HK-2 (cell line): ENCODE data around the gene FMNL1.

Source experiments
- DNase-seq: peaks from one replicate; pipeline ENCODE4 v3.0.0-alpha.2; 2018; ENCODE audit not compliant: unreplicated experiment

Gene FMNL1

DNA sequence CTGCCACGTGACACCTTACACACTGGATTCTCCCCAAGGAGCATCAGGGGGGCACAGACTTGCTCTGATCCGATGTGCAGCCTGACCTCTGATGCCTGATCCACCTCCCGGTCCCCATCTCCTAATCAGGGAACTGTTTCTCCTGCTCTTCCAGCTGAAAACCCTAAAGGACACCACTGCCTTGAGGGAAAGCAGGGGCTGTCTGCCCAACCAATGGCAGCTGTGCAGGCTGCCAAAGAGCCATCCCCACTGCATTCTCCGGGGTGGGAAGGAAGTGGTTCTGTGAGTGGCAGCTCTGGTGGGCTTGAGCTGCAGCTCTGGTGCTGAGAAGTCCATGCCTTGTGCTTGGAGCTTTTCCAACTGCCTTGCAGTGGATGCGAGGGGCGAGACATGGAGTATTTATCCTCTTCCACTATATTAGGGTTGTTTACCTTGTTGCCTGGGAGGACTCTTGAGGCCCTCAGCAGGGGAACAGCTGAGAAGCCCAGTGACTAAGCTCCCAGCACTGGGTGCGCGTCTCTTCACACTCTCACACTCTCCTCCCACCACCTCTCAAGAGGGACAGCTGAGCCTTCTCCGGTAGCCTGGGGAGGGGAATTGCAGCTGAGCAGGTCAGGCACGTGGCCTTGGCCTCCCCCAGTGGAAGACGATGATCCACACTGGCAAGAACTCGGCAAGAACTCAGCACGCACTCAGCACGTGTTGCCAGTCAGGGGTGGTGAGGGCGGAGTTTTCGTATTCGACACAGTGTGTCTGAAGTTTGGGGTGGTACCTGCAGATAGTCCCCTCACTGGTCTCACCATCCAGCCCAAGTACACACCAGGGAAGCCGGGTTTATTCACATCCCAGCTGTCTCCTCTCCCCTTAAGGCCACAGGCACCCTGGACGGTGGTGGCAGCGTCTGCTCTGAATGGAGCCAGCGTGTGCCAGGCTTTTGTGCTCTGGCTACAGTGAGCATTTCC, 61.3 kb downstream of the FMNL1 start:
- DNase-seq = no peak

GRCh38 chr17:45283711-45284110, 62.0 kb downstream of the FMNL1 start:
- DNase-seq = no peak

DNA sequence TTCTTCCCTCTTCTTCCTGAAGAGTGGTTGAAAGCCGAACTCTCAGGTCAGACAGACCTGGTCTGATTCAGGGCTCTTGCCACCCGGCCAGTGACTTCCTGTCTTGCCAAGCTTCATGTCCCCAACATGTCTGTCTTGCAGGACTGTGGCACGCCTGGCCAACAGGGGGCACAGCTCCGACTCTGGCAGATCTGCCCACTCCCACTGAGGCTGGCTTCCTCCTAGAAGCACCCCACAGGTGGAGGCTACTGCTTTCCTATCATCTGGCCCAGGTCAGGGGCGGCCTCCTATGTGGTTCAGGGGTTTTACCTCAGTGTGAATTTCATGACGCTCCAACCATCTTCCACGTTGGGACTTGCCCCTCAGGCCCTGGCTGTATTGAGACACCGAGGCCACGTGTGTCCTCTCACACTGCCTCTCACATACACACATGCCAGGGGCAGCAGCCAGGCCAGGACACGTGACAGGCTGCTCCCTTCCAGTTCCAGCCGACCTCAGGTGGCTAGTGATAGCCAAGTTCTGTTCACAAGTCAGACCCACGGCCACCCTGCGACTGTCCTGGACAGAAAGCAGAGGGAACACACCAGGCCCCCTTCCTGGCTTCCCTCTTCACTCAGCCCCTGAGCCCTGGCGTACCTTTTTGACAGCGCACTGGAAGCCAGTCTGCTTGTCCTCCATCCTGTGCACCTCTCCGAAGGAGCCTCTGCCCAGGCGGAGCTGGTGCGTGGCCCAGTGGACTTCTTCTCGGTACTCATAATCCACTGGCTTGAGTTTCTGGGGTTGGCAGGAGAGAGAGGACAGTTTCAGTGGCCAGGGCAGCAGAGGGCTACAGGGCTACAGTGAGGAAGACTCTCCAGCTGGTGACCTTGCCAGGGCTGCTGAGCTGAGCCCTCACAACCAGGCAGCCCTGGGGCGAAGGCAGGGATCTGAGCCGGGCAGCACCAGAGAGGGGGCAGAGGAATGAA, 62.8 kb downstream of the FMNL1 start:
- no peak for DNase-seq

GRCh38 chr17:45286286-45286685, 64.6 kb downstream of the FMNL1 start:
- DNase-seq = no peak

DNA sequence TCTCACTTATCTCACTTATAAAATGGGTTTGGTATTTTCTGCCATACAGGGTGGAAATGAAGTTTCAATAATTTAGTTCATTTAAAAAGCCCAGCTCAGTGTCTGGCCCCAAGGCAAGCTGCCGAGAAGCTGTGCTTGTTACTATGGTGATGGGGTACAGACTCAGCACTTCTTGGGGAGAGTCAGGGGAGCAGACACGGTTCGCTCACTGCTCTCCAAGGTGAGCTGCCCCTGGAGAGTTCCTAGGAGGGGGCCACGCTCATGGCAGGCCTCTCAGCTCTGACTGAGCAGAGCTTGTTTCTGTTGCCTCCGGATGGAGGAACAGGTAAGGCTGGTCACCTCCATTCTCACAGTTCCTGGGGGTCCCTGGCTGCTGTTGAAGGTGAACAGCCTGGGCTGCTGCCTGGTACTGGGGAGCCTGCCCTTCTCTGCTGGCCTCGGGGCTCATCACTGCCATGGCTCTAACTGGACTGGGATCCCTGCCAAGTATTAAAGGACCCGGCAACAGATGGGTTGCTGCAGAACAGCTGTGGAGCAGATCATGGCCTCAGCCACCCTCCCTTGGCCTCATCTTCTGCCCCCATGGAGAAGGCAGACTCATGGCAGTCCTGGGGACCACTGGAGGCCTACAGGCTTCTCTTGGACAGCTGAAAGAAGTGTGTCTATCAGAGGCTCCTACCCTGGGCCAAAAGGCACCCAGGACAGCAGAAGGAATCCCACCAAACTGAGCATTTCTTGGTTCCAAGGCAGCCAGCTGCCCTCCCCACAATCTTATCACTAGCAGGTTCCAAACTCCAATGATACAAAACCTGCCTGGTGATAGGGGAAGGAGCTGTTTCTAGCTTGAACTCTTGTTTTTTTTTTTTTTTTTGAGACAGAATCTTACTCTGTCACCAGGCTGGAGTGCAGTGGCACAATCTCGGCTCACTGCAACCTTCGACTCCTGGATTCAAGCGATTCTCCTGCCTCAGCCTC, 66.1 kb downstream of the FMNL1 start:
- no peak for DNase-seq

DNA sequence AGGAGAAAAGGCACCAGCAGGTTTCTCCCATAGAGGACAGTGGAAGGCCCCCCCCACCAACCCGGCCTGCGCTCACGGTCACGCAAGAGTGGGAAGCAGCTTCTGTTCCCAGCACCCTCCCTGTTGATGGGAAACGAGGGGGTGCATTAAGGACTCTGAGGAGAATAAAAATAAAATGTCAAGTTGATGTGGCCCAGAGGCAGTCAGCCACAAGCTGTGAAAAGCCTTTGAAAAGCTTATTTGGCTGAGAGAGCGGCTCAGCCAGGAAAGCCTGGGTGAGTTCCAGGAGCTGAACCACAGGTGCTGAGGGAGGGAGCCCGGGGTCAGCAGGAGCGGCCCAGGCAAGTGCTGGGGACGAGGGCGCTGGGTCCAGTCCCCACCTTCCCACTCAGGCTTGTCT, 67.1 kb downstream of the FMNL1 start:
- DNase-seq = no peak

- no peak for DNase-seq
Measured at GRCh38 chr17:45289301-45290268, 67.9 kb downstream of the FMNL1 start.

DNA sequence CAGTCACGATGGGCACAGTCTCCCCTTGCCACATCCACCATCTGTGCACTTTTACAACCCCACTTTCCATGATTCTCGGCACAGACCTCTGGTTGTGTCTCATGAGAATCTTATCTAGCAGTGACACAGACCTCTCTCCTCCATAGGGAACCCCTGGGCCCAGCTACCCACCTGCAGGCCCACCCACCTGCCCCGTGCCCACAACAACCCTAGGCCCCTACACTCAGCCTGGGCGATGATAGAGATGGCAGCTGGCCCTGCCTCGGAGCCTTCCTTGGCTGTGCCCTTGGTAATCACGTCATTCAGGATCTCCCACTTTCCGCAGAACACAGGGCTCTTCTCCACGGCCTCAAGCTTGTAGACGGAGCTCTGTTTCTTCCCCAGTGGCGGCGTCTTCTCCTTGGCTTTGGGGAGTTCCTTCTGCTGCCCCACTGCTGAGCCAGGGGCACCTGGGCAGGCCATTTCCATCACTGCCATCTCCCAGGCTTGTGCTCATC, 68.6 kb downstream of the FMNL1 start:
- no peak for DNase-seq

DNA sequence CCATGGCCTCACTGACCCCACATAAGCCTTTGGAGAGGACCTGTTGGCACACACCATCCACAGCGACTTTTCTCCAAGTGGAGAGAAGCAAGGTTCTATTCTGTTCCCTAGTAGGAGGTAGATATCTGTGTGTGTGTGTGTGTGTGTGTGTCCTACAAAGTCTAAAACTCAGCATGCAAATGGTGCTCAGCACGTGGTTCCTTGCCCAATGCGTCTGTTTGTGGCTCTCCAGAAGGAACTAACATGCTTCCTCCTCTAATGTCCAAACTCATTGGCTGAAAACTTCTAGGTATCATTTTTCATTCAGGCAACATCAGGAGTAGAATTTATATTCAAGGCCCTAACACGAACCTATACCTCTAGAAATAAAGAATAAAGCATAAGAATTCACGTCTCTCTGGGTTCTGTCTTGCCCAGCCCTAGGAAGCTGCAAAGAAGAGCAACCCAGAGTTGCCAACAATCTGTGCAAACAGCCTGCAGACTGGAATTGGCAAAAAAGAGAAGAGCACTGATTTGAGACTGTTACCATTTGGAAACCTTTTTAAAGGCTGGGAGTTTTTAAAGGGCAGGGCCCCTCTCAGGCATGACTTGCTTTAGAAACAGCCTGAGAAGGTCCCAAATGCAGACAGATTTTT, 69.6 kb downstream of the FMNL1 start:
- no peak for DNase-seq

- DNase-seq = no peak
Measured at GRCh38 chr17:45292696-45293412, 71.2 kb downstream of the FMNL1 start.

- DNase-seq = peak; percentile 87
Measured at GRCh38 chr17:45293413-45294211, 71.9 kb downstream of the FMNL1 start.

GRCh38 chr17:45294506-45294905, 72.8 kb downstream of the FMNL1 start:
- no peak for DNase-seq

DNA sequence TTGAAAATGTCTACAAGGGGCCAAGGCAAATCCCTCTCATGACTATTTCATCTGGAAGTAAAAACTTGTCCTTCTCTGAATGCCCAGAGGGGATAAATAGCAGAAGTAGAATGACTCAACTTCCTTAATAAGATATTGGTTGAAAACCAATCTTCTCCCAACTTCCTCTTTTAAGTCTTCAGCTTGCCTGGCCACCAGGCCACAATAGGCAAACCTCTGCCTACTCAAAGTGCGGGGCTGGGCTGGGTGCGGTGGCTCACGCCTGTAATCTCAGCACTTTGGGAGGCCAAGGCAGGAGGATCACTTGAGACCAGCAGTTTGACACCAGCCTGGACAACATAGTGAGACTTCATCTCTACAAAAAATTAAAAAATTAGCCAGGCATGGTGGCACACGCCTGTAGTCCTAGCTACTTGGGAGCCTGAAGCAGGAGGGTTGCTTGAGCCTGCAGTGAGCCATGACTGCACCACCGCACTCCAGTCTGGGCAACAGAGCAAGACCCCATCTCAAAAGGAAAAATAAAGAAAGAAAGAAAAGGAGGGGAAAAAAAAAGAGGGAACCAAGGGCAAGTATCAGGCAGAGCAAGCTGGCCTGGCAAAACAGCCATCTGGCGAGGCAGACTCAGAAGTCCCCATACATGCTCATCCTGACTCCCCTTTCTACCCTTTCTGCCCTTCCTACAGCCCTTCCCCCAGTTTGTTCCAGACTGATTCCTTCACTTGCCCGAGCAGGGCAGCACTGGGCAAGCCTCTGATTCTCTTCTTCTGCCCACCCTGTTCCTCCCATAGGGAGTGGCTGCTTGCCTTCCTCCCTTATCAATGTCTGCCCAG, 74.5 kb downstream of the FMNL1 start:
- no peak for DNase-seq

DNA sequence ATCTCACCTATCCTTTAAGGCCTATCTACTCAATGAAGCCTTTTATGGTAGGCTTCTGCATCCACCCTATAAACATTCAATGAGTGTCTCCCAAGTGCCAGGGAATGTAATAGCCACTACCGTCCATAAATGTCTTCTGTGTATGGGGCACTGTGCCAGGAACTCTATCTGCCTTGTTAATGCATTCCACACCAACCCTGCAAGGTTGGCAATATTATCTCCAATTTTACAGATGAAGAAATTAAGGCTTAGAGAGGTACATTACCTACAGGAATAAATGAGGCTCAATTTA, 75.1 kb downstream of the FMNL1 start:
- DNase-seq = no peak
